Suprapubic skin (tissue), 3 donors: Measurements from ENCODE around the gene COP1.

Source experiments
- CTCF ChIP-seq, 2 donors: fragments of 200-600 bp in 1 of 2; fragments of 450-650 bp in 1 of 2; sonication (generic) in 1 of 2; IDR thresholded peaks; one replicate each; pipeline ENCODE4 v1.5.1; 2016 to 2019; ENCODE audit warnings: antibody characterized with exemption in 2 of 2, mild to moderate bottlenecking in 1 of 2, moderate library complexity in 1 of 2
- POLR2A ChIP-seq, 2 donors: fragments of 450-650 bp; IDR thresholded peaks; one replicate each; pipeline ENCODE4 v1.6.1; 2017; ENCODE audit warnings: antibody characterized with exemption in 2 of 2, mild to moderate bottlenecking in 2 of 2, moderate library complexity in 2 of 2

DNA sequence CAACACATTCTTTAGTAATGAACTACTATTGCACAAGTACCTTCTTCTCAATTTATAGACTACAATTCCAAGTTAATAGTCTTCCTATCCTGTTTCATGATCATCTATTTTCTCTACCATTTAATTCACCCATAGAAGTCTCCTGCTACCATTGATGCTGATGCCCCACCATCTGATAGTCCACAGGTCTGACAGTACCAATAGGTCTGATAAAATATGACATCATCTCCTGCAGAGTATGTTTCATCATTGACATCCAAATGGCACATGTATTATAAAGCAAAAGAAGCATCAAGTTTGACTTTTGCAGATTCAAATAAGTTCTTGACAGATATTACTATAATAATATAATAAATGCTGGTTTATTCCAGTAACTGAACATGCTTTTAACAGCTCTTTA, 5.5 kb downstream of the COP1 start:
- TF ChIP-seq CTCF (IDR thresholded peaks at IDR 0.05) (no peak), POLR2A (IDR thresholded peaks at IDR 0.05) (no peak)
